CMK (cell line): ENCODE measurements around the gene C10orf90.
"Not testable (repeated sequence)": the region's sequence is repeated elsewhere in the genome, so short reads cannot be mapped to it uniquely, and the experiment has no call there.

ENCODE experiments used
- DNase-seq: peaks from one replicate; pipeline ENCODE4 v3.0.0-alpha.2; 2010; ENCODE audit warnings: low read depth

C10orf90 gene

DNA sequence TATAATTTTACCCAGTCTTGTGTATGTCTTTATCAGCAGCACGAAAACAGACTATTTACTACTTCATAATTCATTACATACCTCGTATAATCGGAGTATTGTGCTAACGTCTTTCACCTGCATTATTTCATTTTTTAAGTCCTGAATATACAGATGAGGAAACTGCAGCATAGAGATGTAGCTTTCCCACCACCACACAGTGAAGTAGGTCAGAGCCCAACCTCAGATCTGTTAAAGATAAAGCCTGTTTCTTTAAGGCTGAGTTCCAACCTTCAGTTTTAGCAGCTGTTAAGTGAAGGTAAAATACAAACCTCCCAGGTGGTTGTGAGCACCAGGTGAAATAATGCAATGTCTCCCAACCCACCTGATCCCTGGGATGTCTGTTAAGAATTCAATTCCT lies 280.2 kb downstream of the C10orf90 start:
- DNase-seq, result no peak

DNA sequence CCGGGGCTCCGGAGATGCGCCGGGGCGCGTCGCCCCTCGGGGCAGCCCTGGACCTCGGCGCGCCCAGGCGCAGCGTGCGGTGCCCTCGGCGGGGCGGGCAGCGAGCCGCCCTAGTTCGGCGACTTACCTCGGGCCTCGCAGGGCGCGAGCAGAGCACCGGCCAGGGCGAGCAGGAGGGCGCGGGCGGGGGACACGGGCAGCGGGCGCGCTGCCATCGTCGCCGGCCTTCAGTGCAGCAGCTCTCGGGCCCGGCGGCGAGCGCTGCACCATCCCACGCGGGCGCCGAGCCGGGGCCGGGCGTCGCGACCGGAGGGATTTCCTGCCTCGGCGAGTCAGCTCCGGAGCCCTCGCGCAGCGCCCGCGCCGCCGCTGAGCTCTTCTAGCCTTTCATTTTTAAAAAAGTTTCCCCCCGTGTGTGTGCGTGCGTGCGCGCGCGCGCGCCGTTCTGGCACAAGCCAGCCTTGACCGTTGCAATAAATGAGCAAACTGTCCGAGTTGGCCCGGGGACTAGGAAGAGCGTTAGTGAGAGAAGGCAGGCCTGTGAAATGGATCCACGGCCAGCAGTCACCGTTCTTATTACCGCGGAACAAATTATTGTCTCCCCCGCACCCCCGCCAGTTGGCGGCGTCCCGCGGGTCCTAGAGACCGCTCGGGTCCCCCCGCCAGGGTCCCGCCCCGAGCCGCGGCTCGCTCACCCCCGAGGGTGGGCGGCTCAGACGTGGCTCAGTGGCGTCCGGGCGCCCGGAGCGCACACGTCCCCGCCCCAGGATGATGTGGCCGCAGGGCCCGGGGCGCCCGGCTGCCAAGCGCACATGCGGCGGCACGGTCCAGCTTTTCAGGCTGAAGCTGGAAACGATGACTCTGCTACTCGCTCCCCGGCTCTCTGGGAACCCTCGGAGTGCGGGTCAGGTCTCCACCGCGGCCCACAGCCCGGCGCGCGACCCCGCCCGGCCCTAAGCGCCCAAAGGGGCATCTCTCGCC lies 282.3 kb downstream of the C10orf90 start, which contains the start of gene ADAM12:
Gene ADAM12, minus strand, starts transcription at position 547 of the 981 bp plus-strand sequence. Its CDS starts 332 bp downstream, at position 215.
- no peak for DNase-seq

DNA sequence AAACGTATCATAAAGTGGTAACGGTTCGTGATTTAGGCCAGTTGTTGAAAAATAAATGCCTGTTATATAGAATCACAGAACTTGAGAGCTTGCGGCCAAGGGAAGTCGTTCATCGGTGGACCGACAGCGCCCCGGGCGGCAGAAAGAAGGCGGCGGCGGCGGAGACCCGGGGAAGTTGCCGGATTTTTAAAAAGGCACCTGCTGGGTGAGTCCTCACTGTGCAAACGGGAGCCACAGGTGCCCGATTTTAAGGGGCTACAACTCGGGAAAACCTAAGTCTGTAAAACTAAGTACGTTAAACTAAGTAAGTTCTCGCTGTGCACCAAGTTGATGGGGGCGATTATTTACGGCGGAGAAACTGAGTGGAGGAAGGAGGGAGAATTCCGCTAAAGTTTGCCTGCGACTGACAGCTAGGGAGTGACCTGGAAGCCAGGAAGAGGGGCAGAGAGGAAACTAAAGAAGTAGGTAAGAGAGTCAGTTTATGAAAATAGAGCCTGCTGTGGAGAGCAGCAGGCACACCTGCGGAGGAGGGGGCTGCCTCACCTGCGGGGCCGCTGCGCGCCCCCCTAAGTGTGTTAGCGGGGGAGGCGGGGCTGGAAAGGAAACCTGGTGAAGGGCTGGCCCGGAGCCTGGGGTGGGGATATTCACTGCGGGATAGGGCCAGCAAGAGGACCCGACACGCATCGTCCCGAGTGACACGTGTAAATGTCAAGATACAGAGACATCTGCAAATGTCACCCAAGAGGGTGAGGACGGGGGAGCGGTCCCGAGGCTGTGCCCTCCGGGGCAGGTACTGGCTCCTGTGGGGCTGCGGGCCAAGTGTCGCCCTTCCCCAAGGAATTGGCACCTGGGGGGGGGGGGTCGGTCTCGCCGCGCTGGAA lies 283.2 kb downstream of the C10orf90 start:
- DNase-seq, result no peak

DNA sequence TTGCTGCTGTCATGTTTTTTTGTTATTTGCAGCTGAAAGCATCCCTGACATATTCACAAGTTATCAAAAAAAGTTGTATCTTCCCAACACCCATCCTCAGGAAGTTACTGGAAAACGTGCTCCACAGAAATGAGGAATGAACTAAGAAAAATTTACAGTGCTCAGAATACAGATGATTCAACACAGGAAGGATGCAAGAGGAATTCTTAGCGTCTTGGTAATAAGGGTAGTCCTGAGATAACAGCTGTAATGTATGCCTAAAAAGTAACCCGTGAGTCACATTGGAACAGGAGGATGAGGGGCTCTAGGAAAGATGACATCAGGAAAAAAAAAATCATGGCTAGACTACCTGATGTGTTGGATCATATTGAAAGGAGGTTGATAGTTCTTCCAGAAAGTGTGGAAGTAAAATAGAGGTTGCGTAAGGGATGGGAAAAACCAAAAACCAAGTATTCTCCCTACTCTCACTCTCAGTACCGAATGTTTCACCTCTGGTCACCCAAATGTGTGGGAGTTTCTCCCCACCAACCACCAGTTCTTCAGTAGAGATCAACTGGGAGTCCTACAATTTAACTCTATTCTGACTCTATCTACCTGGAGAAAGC lies 286.1 kb downstream of the C10orf90 start:
- DNase-seq, result no peak

GRCh38 chr10:126380352-126381076 lies 290.0 kb downstream of the C10orf90 start:
- no peak for DNase-seq

GRCh38 chr10:126379166-126379565 lies 291.3 kb downstream of the C10orf90 start:
- DNase-seq, result not testable (repeated sequence)

GRCh38 chr10:126376956-126377355 lies 293.5 kb downstream of the C10orf90 start:
- no peak for DNase-seq

GRCh38 chr10:126375926-126376554 lies 294.5 kb downstream of the C10orf90 start:
- DNase-seq, result no peak

- DNase-seq, result no peak
Observed at GRCh38 chr10:126375299-126375698, 295.2 kb downstream of the C10orf90 start.
